SK-N-SH (cell line): ENCODE measurements around the gene IGSF23. TPM values are rescaled to one million over a fixed set of nuclear protein-coding genes. Genes with fewer than 3 reads are reported as not detected.

Experiments
- CTCF ChIA-PET: fragments of 300-600, 350-600 bp; formaldehyde crosslinking; extraction: SDS; loops from one replicate; lab custom pipeline; 2021; lab: Yijun Ruan, JAX
- POLR2A ChIA-PET: fragments of 350-600 bp; sonication (Branson Sonifier 250); formaldehyde crosslinking; extraction: SDS; loops from one replicate; lab custom pipeline; 2020; ENCODE audit warnings: antibody characterized with exemption, inconsistent platforms; lab: Yijun Ruan, JAX
- DNase-seq: peaks from one replicate; pipeline ENCODE4 v3.0.0; 2012
- H2AFZ ChIP-seq: fragments of 200-600 bp; sonication (generic); 2 replicates; pipeline ENCODE4 v1.8.1; 2016; ENCODE audit warnings: antibody characterized with exemption, mild to moderate bottlenecking, low read depth
- H3F3A ChIP-seq: fragments of 200-600 bp; sonication (generic); replicated peaks from 2 replicates; pipeline ENCODE3; 2016; ENCODE audit warnings: antibody characterized with exemption, mild to moderate bottlenecking; ENCODE audit not compliant: insufficient read depth
- H3K27ac ChIP-seq, 2 experiments: fragments of 200-500 bp in 1 of 2; fragments of 200-600 bp in 1 of 2; sonication (Bioruptor generic) in 1 of 2; sonication (generic), shearing (Covaris generic) in 1 of 2; 2 replicates each; pipeline versions ENCODE4 v1.5.1 to v1.6.1; 2014 to 2016; ENCODE audit warnings: low read depth in 2 of 2, inconsistent platforms in 1 of 2, low read length in 1 of 2, mild to moderate bottlenecking in 1 of 2, mixed read lengths in 1 of 2
- H3K27me3 ChIP-seq: fragments of 200-600 bp; sonication (generic), shearing (Covaris generic); 2 replicates; pipeline ENCODE4 v1.6.1; 2016; ENCODE audit warnings: mixed run types; ENCODE audit not compliant: insufficient read depth
- H3K36me3 ChIP-seq, 2 experiments: fragments of 200-500 bp in 1 of 2; fragments of 200-600 bp in 1 of 2; sonication (Bioruptor generic) in 1 of 2; sonication (generic) in 1 of 2; replicated peaks in 1 of 2; 2 replicates each; pipeline versions ENCODE3 to v1.5.1; 2014 to 2016; ENCODE audit warnings: low read length in 1 of 2, mild to moderate bottlenecking in 1 of 2; ENCODE audit not compliant: insufficient read depth in 2 of 2, control insufficient read depth in 1 of 2
- H3K4me1 ChIP-seq, 2 experiments: fragments of 200-500 bp in 1 of 2; fragments of 200-600 bp in 1 of 2; sonication (Bioruptor generic) in 1 of 2; sonication (generic), shearing (Covaris generic) in 1 of 2; 2 replicates each; pipeline versions ENCODE4 v1.5.1 to v1.6.1; 2014 to 2016; ENCODE audit warnings: low read depth in 1 of 2, low read length in 1 of 2, mixed run types in 1 of 2; ENCODE audit not compliant: insufficient read depth in 2 of 2, control insufficient read depth in 1 of 2
- H3K4me2 ChIP-seq: fragments of 200-600 bp; sonication (generic), shearing (Covaris generic); 2 replicates; pipeline ENCODE4 v1.6.1; 2017; ENCODE audit warnings: mixed run types
- H3K4me3 ChIP-seq, 2 experiments: fragments of 200-500 bp in 1 of 2; fragments of 200-600 bp in 1 of 2; sonication (Bioruptor generic) in 1 of 2; sonication (generic), shearing (Covaris generic) in 1 of 2; 2 replicates each; pipeline versions ENCODE4 v1.5.1 to v1.8.1; 2014 to 2016; ENCODE audit warnings: low read depth in 2 of 2, inconsistent platforms in 1 of 2, low read length in 1 of 2, mild to moderate bottlenecking in 1 of 2, mixed read lengths in 1 of 2, moderate library complexity in 1 of 2
- H3K79me2 ChIP-seq: fragments of 200-600 bp; sonication (generic); 2 replicates; pipeline ENCODE4 v1.8.1; 2017; ENCODE audit warnings: mild to moderate bottlenecking; ENCODE audit not compliant: insufficient read depth
- H3K9ac ChIP-seq: fragments of 200-600 bp; sonication (generic); 2 replicates; pipeline ENCODE4 v1.6.1; 2017; ENCODE audit warnings: mixed run types
- H3K9me2 ChIP-seq: fragments of 200-600 bp; sonication (generic); 2 replicates; pipeline ENCODE4 v1.6.1; 2017; ENCODE audit warnings: mixed run types
- H3K9me3 ChIP-seq: fragments of 200-600 bp; sonication (generic); 2 replicates; pipeline ENCODE4 v1.6.1; 2017; ENCODE audit warnings: mixed run types, mild to moderate bottlenecking, moderate library complexity
- H4K20me1 ChIP-seq: fragments of 200-600 bp; sonication (generic); 2 replicates; pipeline ENCODE4 v1.6.1; 2017; ENCODE audit warnings: mild to moderate bottlenecking, mixed run types; ENCODE audit not compliant: insufficient read depth
- ELF1 ChIP-seq: IDR thresholded peaks from 2 replicates; pipeline ENCODE4 v1.4.0; 2012
- EZH2phosphoT487 ChIP-seq: fragments of 200-600 bp; sonication (generic); IDR thresholded peaks from 2 replicates; pipeline ENCODE4 v1.6.1; 2017; ENCODE audit warnings: low read depth, mixed run types, mild to moderate bottlenecking, antibody characterized with exemption, moderate library complexity, borderline replicate concordance
- GATA2 ChIP-seq: sonication (generic); formaldehyde crosslinking; IDR thresholded peaks from 2 replicates; pipeline ENCODE4 v1.5.0; 2020; ENCODE audit warnings: mild to moderate bottlenecking, missing genetic modification reagents
- MAX ChIP-seq: IDR thresholded peaks from 2 replicates; pipeline ENCODE4 v1.4.0; 2012; ENCODE audit warnings: low read depth
- MXI1 ChIP-seq: IDR thresholded peaks from 2 replicates; pipeline ENCODE4 v1.6.1; 2012; ENCODE audit warnings: mild to moderate bottlenecking, low read depth, low read length, improper control_type of control experiment
- NFIC ChIP-seq: IDR thresholded peaks from 2 replicates; pipeline ENCODE4 v1.4.0; 2012; ENCODE audit warnings: borderline replicate concordance
- RCOR1 ChIP-seq: fragments of 150-350 bp; IDR thresholded peaks from 2 replicates; pipeline ENCODE4 v1.6.1; 2017; ENCODE audit warnings: antibody characterized with exemption, low read length
- SMC3 ChIP-seq: IDR thresholded peaks from 2 replicates; pipeline ENCODE4 v1.6.1; 2012; ENCODE audit warnings: low read depth, low read length, improper control_type of control experiment
- ZBTB33 ChIP-seq: IDR thresholded peaks from 2 replicates; pipeline ENCODE4 v1.4.0; 2012; ENCODE audit warnings: low read depth, borderline replicate concordance
- WGBS: methylation state at CpG from one replicate; pipeline ENCODE4 v1.1.6; 2017; ENCODE audit warnings: low lambda C conversion rate; 5-methylcytosine and 5-hydroxymethylcytosine counted together
- polyA plus RNA-seq, 3 experiments: library from polyadenylated mRNA; depleted of rRNA; stranded (reverse); fragments of >200 nt; gene quantifications; 2 replicates each; pipeline ENCODE4 v1.2.3, GENCODE V29; 2012
- TF ChIP-seq, protein P1 (sequence below): IDR thresholded peaks from 2 replicates; pipeline ENCODE4 v1.6.1; 2012; ENCODE audit warnings: mild to moderate bottlenecking, low read depth, low read length, moderate library complexity

The IGSF23 gene
- polyA plus RNA-seq, 1 of the 3 experiments (the other 2 are of a cell fraction) = 0.08 TPM

- TF ChIP-seq, protein P1, sequence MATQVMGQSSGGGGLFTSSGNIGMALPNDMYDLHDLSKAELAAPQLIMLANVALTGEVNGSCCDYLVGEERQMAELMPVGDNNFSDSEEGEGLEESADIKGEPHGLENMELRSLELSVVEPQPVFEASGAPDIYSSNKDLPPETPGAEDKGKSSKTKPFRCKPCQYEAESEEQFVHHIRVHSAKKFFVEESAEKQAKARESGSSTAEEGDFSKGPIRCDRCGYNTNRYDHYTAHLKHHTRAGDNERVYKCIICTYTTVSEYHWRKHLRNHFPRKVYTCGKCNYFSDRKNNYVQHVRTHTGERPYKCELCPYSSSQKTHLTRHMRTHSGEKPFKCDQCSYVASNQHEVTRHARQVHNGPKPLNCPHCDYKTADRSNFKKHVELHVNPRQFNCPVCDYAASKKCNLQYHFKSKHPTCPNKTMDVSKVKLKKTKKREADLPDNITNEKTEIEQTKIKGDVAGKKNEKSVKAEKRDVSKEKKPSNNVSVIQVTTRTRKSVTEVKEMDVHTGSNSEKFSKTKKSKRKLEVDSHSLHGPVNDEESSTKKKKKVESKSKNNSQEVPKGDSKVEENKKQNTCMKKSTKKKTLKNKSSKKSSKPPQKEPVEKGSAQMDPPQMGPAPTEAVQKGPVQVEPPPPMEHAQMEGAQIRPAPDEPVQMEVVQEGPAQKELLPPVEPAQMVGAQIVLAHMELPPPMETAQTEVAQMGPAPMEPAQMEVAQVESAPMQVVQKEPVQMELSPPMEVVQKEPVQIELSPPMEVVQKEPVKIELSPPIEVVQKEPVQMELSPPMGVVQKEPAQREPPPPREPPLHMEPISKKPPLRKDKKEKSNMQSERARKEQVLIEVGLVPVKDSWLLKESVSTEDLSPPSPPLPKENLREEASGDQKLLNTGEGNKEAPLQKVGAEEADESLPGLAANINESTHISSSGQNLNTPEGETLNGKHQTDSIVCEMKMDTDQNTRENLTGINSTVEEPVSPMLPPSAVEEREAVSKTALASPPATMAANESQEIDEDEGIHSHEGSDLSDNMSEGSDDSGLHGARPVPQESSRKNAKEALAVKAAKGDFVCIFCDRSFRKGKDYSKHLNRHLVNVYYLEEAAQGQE = no peak
- TF ChIP-seq MAX = no peak
- TF ChIP-seq, all 33 proteins: peak for 0
These were observed 16.3 kb upstream of the IGSF23 start (continued) for GRCh38 chr19:44597131-44597491.

DNA sequence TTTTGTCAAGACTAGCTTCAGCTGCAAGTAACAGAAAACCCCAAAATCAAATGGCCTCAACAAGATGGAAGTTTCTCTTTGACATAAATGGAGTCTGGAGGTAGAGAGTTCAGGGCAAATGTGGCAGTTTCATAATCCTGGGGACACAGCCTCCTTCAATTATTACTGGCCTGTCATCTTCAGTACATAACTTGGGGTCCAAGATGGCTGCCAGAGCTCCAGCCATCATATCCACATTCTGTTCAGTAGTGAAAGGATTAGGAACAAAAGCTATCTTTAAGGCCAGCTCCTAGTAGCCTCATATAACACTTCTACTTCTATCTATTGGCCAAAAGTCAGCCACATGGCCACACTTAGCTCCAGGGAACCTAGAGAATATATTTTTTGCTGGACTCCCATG lies 15.0 kb upstream of the IGSF23 start:
- Histone ChIP-seq H3F3A (peaks cover 25% of the 10 kb centered on the region), H3K9ac (no peak overlapping the region), H4K20me1 (no peaks in the 10 kb centered on the region), H3K36me3 (no peaks in the 10 kb centered on the region), H3K27me3 (no peaks in the 10 kb centered on the region), H3K9me3 (no peaks in the 10 kb centered on the region), H3K27ac (no peak overlapping the region), H3K4me3 (no peak overlapping the region), H3K4me1 (no peaks in the 10 kb centered on the region), H3K4me2 (no peak overlapping the region), H2AFZ (no peak overlapping the region), H3K9me2 (no peaks in the 10 kb centered on the region), H3K79me2 (no peaks in the 10 kb centered on the region)
- POLR2A ChIA-PET = no interaction called here
- no peak for DNase-seq
- CTCF ChIA-PET = interaction anchor here (1.3 to 1.9 kb wide), 2 partner anchors 14 to 59 kb away, joined by 3 to 4 read pairs; no protein-coding TSS in a partner anchor
- TF ChIP-seq EZH2phosphoT487 = no peak
- no peak for TF ChIP-seq ELF1
- no peak for TF ChIP-seq NFIC
- no peak for TF ChIP-seq SMC3
- no peak for TF ChIP-seq RCOR1

GRCh38 chr19:44598880-44599279 lies 14.5 kb upstream of the IGSF23 start:
- no peak for DNase-seq
- H3K27me3 ChIP-seq = no peaks in the 10 kb centered on the region
- CTCF ChIA-PET = interaction anchor here (1.9 kb wide), 1 partner anchor 59 kb away, joined by 4 read pairs; no protein-coding TSS in a partner anchor

More at GRCh38 chr19:44598880-44599279, 14.5 kb upstream of the IGSF23 start:
- H2AFZ ChIP-seq = no peak overlapping the region
- no peak overlapping the region for H3K4me3 ChIP-seq
- POLR2A ChIA-PET = no interaction called here
- TF ChIP-seq GATA2 (CRISPR knock-in tag) (no peak), MAX (no peak), SMC3 (no peak), ZBTB33 (no peak), MXI1 (no peak)
- 5% methylated on average over 3 of the region's 3 CpGs for WGBS
- no peaks in the 10 kb centered on the region for H4K20me1 ChIP-seq
- peaks cover 0 to 5% of the 10 kb centered on the region in 2 experiments; a peak in 2 of 4 replicates for H3K4me1 ChIP-seq
- no peaks in the 10 kb centered on the region for H3K9me2 ChIP-seq
- peaks cover 29% of the 10 kb centered on the region for H3F3A ChIP-seq
- no peaks in the 10 kb centered on the region for H3K36me3 ChIP-seq
- no peak overlapping the region for H3K4me2 ChIP-seq
- H3K9ac ChIP-seq = no peak overlapping the region
- no peak overlapping the region for H3K27ac ChIP-seq
- H3K9me3 ChIP-seq = no peaks in the 10 kb centered on the region
- no peaks in the 10 kb centered on the region for H3K79me2 ChIP-seq
